ENCODE data around the gene PSD2.

- TF ChIP-seq CTCF (IDR thresholded peaks at IDR 0.05; ENCODE audit: insufficient read depth, low read depth, low read length) = no peak
- TF ChIP-seq EZH2 (IDR thresholded peaks at IDR 0.05; ENCODE audit: insufficient read depth, low read length) = no peak
These were observed 75.1 kb downstream of the PSD2 start for GRCh38 chr5:139870677-139871076.

Measured in astrocyte (in vitro differentiated cells and primary cell).